Sigmoid colon (tissue), 7 donors: ENCODE results near the gene ATRNL1. TPM values are rescaled to one million over a fixed set of nuclear protein-coding genes. Genes with fewer than 3 reads are reported as not detected.
"Not testable (repeated sequence)": the region's sequence is repeated elsewhere in the genome, so short reads cannot be mapped to it uniquely, and the experiment has no call there.

Experiments
- DNase-seq: peaks from one replicate; pipeline ENCODE4 v3.0.0-alpha.2; 2019
- H3K27ac ChIP-seq, 4 donors: fragments of 200-600 bp; sonication (generic); one replicate each; pipeline ENCODE4 v1.5.1; 2016 to 2019; ENCODE audit warnings: mild to moderate bottlenecking in 1 of 4
- H3K27me3 ChIP-seq, 3 donors: fragments of 200-600 bp; sonication (generic); one replicate each; pipeline ENCODE4 v1.5.1; 2019; ENCODE audit warnings: mild to moderate bottlenecking in 1 of 3
- H3K36me3 ChIP-seq, 4 donors: fragments of 200-600 bp; sonication (generic); one replicate each; pipeline ENCODE4 v1.5.1; 2016 to 2019
- H3K4me1 ChIP-seq, 4 donors: fragments of 200-600 bp; sonication (generic); one replicate each; pipeline ENCODE4 v1.5.1; 2017 to 2019
- H3K4me3 ChIP-seq, 4 donors: fragments of 200-600 bp; sonication (generic); one replicate each; pipeline ENCODE4 v1.5.1; 2017 to 2019; ENCODE audit warnings: mild to moderate bottlenecking in 2 of 4, moderate library complexity in 1 of 4
- H3K9me3 ChIP-seq, 4 donors: fragments of 200-600 bp in 3 of 4; sonication (generic) in 3 of 4; one replicate each; pipeline versions ENCODE4 v1.5.1 to v1.6.1; 2013 to 2019
- CTCF ChIP-seq, 4 experiments: fragments of 450-650 bp in 3 of 4; fragments of 200-600 bp in 1 of 4; IDR thresholded peaks; one replicate each; pipeline ENCODE4 v1.5.1; 2016 to 2019; ENCODE audit warnings: antibody characterized with exemption in 4 of 4, mild to moderate bottlenecking in 3 of 4, moderate library complexity in 2 of 4
- EP300 ChIP-seq, 4 donors: sonication (generic); formaldehyde crosslinking; IDR thresholded peaks; one replicate each; pipeline ENCODE4 v1.6.1; 2017; ENCODE audit warnings: antibody characterized with exemption in 4 of 4
- POLR2A ChIP-seq, 2 donors: fragments of 450-650 bp; IDR thresholded peaks; one replicate each; pipeline ENCODE4 v1.6.1; 2016; ENCODE audit warnings: antibody characterized with exemption in 2 of 2, mild to moderate bottlenecking in 2 of 2, moderate library complexity in 2 of 2
- POLR2AphosphoS5 ChIP-seq, 4 donors: sonication (generic); formaldehyde crosslinking; IDR thresholded peaks; one replicate each; pipeline ENCODE4 v1.6.1; 2017; ENCODE audit warnings: antibody characterized with exemption in 4 of 4
- WGBS, 2 donors: extraction: QIAGEN DNeasy Blood & Tissue Kit; methylation state at CpG; one replicate each; pipeline ENCODE4 v1.1.7; 2013; 5-methylcytosine and 5-hydroxymethylcytosine counted together
- intact Hi-C: fragments of 100-400 bp; cut with DNase I; formaldehyde crosslinking; loops from one replicate; pipeline ENCODE4 v1.15.1; 2023
- polyA plus RNA-seq, 3 donors: library from polyadenylated mRNA; stranded (reverse); fragments of 200-250 nt; gene quantifications; one replicate each; pipeline ENCODE4 v1.2.3, GENCODE V29; 2013
- total RNA-seq, 4 donors: library from RNA; depleted of rRNA; stranded (reverse); fragments of >200 nt; gene quantifications; one replicate each; pipeline ENCODE4 v1.1.0, GENCODE V29; 2016
- donor health status: healthy with polysubstance abuse.
- donor health status: Bipolar disorder and iron deficiency.
- donor health status: healthy.

ATRNL1 gene
- total and polyA plus RNA-seq, 7 donors, result 0.57 to 17.3 (median 6.9) TPM; not detected in 1

- 86 to 88% methylated on average over 10 of the region's 10 CpGs for WGBS, 2 donors
- TF ChIP-seq POLR2A (IDR thresholded peaks at IDR 0.05), result no peak
- TF ChIP-seq EP300 (IDR thresholded peaks at IDR 0.05), result no peak
- TF ChIP-seq CTCF (IDR thresholded peaks at IDR 0.05), result no peak
- TF ChIP-seq POLR2AphosphoS5 (IDR thresholded peaks at IDR 0.05), result no peak
- no peak for DNase-seq
- no peaks in the 10 kb centered on the region for H3K36me3 ChIP-seq
- no peaks in the 10 kb centered on the region for H3K27me3 ChIP-seq
- no peak overlapping the region for H3K27ac ChIP-seq
- intact Hi-C loops, result no loop called here
- H3K4me3 ChIP-seq, result no peak overlapping the region
- no peaks in the 10 kb centered on the region for H3K9me3 ChIP-seq
- H3K4me1 ChIP-seq, result no peaks in the 10 kb centered on the region
Measured at GRCh38 chr10:115491526-115492140, 398.5 kb downstream of the ATRNL1 start.

- H3K4me3 ChIP-seq, result no peak overlapping the region
Measured at GRCh38 chr10:115503546-115503945, 410.4 kb downstream of the ATRNL1 start.

GRCh38 chr10:115514895-115515294 is 421.7 kb downstream of the ATRNL1 start:
- H3K36me3 ChIP-seq, result no peaks in the 10 kb centered on the region
- 71 to 86% methylated on average over 2 of the region's 2 CpGs for WGBS, 2 donors
- TF ChIP-seq POLR2A (IDR thresholded peaks at IDR 0.05) (no peak), EP300 (IDR thresholded peaks at IDR 0.05) (no peak), POLR2AphosphoS5 (IDR thresholded peaks at IDR 0.05) (no peak), CTCF (IDR thresholded peaks at IDR 0.05) (no peak)
- H3K27ac ChIP-seq, result no peak overlapping the region
- H3K4me1 ChIP-seq, result no peaks in the 10 kb centered on the region
- H3K4me3 ChIP-seq, result no peak overlapping the region
- H3K9me3 ChIP-seq, result peaks cover 0 to 3% (median under 1%) of the 10 kb centered on the region in 4 donors
- no peaks in the 10 kb centered on the region for H3K27me3 ChIP-seq
- intact Hi-C loops, result no loop called here
- DNase-seq, result no peak

More at GRCh38 chr10:115503546-115503945, 410.4 kb downstream of the ATRNL1 start:
- no peaks in the 10 kb centered on the region for H3K4me1 ChIP-seq
- H3K27me3 ChIP-seq, result no peaks in the 10 kb centered on the region
- no peak for DNase-seq
- no peak overlapping the region for H3K27ac ChIP-seq
- H3K36me3 ChIP-seq, result no peaks in the 10 kb centered on the region
- TF ChIP-seq POLR2A (IDR thresholded peaks at IDR 0.05), result no peak
- no peak for TF ChIP-seq CTCF (IDR thresholded peaks at IDR 0.05)
- no peak for TF ChIP-seq POLR2AphosphoS5 (IDR thresholded peaks at IDR 0.05)
- TF ChIP-seq EP300 (IDR thresholded peaks at IDR 0.05), result no peak
- H3K9me3 ChIP-seq, result no peaks in the 10 kb centered on the region
- intact Hi-C loops, result no loop called here

- 86 to 89% methylated on average over 5 of the region's 5 CpGs for WGBS, 2 donors
- Histone ChIP-seq H3K27ac (no peak overlapping the region), H3K9me3 (peaks cover 0 to 4% (median 0%) of the 10 kb centered on the region in 4 donors), H3K4me3 (no peak overlapping the region), H3K4me1 (no peaks in the 10 kb centered on the region), H3K27me3 (no peaks in the 10 kb centered on the region), H3K36me3 (no peaks in the 10 kb centered on the region)
- no peak for DNase-seq
- intact Hi-C loops, result no loop called here
- TF ChIP-seq EP300 (IDR thresholded peaks at IDR 0.05), result no peak
Measured at GRCh38 chr10:115525141-115525540, 432.0 kb downstream of the ATRNL1 start.

- H3K27me3 ChIP-seq, H3K4me3 ChIP-seq, intact Hi-C loops, H3K4me1 ChIP-seq, H3K36me3 ChIP-seq, H3K27ac ChIP-seq, DNase-seq, H3K9me3 ChIP-seq: not testable (repeated sequence)
Measured at GRCh38 chr10:115527682-115528081, 434.5 kb downstream of the ATRNL1 start.

GRCh38 chr10:115536401-115536800 is 443.2 kb downstream of the ATRNL1 start:
- WGBS, 2 donors, result 90 to 93% methylated on average over 18 of the region's 18 CpGs
- H3K36me3 ChIP-seq, DNase-seq, H3K9me3 ChIP-seq, H3K4me3 ChIP-seq, H3K27ac ChIP-seq, intact Hi-C loops, H3K4me1 ChIP-seq, H3K27me3 ChIP-seq: not testable (repeated sequence)
